Suprapubic skin (tissue), 4 donors: ENCODE measurements around the gene CAPZA1. TPM values are rescaled to one million over a fixed set of nuclear protein-coding genes. Genes with fewer than 3 reads are reported as not detected.

Experiments used
- DNase-seq, 2 donors: peaks; one replicate each; pipeline ENCODE4 v3.0.0-alpha.2; 2019; ENCODE audit warnings: low spot score in 2 of 2
- H3K27ac ChIP-seq: fragments of 200-600 bp; sonication (generic); one replicate; pipeline ENCODE4 v1.5.1; 2019
- H3K27me3 ChIP-seq: fragments of 200-600 bp; sonication (generic); one replicate; pipeline ENCODE4 v1.5.1; 2019
- H3K36me3 ChIP-seq: fragments of 200-600 bp; sonication (generic); one replicate; pipeline ENCODE4 v1.5.1; 2019
- H3K4me1 ChIP-seq: fragments of 200-600 bp; sonication (generic); one replicate; pipeline ENCODE4 v1.5.1; 2019
- H3K4me3 ChIP-seq: fragments of 200-600 bp; sonication (generic); one replicate; pipeline ENCODE4 v1.5.1; 2019; ENCODE audit warnings: mild to moderate bottlenecking
- H3K9me3 ChIP-seq: fragments of 200-600 bp; sonication (generic); one replicate; pipeline ENCODE4 v1.5.1; 2019
- EP300 ChIP-seq: sonication (generic); formaldehyde crosslinking; IDR thresholded peaks from one replicate; pipeline ENCODE4 v1.6.1; 2017; ENCODE audit warnings: antibody characterized with exemption
- POLR2A ChIP-seq, 2 donors: fragments of 450-650 bp; IDR thresholded peaks; one replicate each; pipeline ENCODE4 v1.6.1; 2017; ENCODE audit warnings: antibody characterized with exemption in 2 of 2, mild to moderate bottlenecking in 2 of 2, moderate library complexity in 2 of 2
- POLR2AphosphoS5 ChIP-seq, 3 donors: sonication (generic); formaldehyde crosslinking; IDR thresholded peaks; one replicate each; pipeline ENCODE4 v1.6.1; 2017; ENCODE audit warnings: antibody characterized with exemption in 3 of 3
- WGBS: methylation state at CpG from one replicate; pipeline ENCODE4 v1.1.5; 2018; 5-methylcytosine and 5-hydroxymethylcytosine counted together
- total RNA-seq, 4 donors: library from RNA; depleted of rRNA; stranded (reverse); fragments of >200 nt; gene quantifications; one replicate each; pipeline ENCODE4 v1.1.0, GENCODE V29; 2016
- TF ChIP-seq, protein P1 (sequence below), 2 donors: fragments of 200-600 bp in 1 of 2; fragments of 450-650 bp in 1 of 2; sonication (generic) in 1 of 2; IDR thresholded peaks; one replicate each; pipeline ENCODE4 v1.5.1; 2016 to 2019; ENCODE audit warnings: antibody characterized with exemption in 2 of 2, mild to moderate bottlenecking in 1 of 2, moderate library complexity in 1 of 2

The CAPZA1 gene
- total RNA-seq, 4 donors from 2014 or later: 134 to 218 (median 200) TPM

DNA sequence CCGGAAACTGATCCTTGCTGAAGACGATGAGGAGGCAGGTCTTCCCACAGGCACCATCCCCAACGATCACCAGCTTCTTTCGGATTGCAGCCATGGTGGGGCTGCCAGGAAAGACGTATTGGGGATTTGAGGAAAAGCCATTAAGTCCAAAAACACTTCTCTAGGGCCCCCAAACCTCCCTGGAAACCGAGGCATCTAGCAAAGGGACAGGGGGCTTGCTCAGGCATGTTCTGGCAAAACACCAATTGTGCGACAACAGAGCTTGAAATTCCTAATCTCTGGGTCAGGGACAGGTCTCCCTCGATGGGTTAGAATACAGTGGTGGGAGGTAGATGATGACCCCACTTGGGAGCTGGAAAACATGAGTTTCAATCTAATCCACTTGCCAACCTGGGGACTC, 84.1 kb downstream of the CAPZA1 start:
- Histone ChIP-seq H3K4me1 (peaks cover 77% of the 10 kb centered on the region), H3K4me3 (no peak overlapping the region), H3K36me3 (peaks cover 10% of the 10 kb centered on the region), H3K9me3 (no peaks in the 10 kb centered on the region), H3K27ac (peak overlapping the region; percentile 95), H3K27me3 (no peaks in the 10 kb centered on the region)
- no peak for TF ChIP-seq POLR2A (IDR thresholded peaks at IDR 0.05)
- no peak for TF ChIP-seq POLR2AphosphoS5 (IDR thresholded peaks at IDR 0.05)
- TF ChIP-seq EP300: no peak
- TF ChIP-seq, protein P1, sequence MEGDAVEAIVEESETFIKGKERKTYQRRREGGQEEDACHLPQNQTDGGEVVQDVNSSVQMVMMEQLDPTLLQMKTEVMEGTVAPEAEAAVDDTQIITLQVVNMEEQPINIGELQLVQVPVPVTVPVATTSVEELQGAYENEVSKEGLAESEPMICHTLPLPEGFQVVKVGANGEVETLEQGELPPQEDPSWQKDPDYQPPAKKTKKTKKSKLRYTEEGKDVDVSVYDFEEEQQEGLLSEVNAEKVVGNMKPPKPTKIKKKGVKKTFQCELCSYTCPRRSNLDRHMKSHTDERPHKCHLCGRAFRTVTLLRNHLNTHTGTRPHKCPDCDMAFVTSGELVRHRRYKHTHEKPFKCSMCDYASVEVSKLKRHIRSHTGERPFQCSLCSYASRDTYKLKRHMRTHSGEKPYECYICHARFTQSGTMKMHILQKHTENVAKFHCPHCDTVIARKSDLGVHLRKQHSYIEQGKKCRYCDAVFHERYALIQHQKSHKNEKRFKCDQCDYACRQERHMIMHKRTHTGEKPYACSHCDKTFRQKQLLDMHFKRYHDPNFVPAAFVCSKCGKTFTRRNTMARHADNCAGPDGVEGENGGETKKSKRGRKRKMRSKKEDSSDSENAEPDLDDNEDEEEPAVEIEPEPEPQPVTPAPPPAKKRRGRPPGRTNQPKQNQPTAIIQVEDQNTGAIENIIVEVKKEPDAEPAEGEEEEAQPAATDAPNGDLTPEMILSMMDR (IDR thresholded peaks at IDR 0.05): no peak
- DNase-seq: no peak
- WGBS: 72% methylated on average over 7 of the region's 8 CpGs

DNA sequence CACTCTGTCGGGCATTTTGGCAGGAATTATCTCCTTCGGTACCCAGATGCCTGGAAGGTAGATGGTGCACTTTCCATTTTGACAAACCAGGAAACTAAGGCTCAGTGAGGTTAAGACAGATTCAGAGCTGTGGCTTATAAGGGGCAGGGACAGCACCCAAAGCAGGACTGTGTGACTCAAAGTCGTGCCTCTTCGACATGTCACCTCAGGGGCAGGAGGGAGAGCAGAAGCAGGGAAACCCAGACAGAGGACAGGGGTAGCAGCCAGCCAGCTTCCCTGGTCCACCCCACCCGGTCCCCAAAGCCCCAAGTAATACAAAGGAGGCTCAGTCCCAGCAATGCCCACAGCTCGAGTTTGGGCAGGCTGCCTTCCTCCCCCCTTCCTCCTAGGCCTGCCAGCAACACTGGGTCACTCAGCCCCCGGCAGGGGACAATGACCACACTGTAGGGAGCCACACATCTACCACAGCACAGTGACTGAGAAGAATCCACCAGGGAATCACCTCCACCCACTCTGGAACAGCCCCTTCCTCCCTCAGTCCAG, 84.8 kb downstream of the CAPZA1 start:
- Histone ChIP-seq H3K9me3 (no peaks in the 10 kb centered on the region), H3K27me3 (no peaks in the 10 kb centered on the region), H3K27ac (peak overlapping the region; percentile 95), H3K4me1 (peaks cover 69% of the 10 kb centered on the region), H3K4me3 (peak overlapping the region; percentile 94), H3K36me3 (peaks cover 9% of the 10 kb centered on the region)
- TF ChIP-seq, protein P1 (IDR thresholded peaks at IDR 0.05): no peak
- TF ChIP-seq POLR2A (IDR thresholded peaks at IDR 0.05) (no peak), EP300 (no peak), POLR2AphosphoS5 (IDR thresholded peaks at IDR 0.05) (no peak)
- peak in 1 of 2 donors; percentile 79 for DNase-seq
- WGBS: 19% methylated on average over 6 of the region's 7 CpGs

DNA sequence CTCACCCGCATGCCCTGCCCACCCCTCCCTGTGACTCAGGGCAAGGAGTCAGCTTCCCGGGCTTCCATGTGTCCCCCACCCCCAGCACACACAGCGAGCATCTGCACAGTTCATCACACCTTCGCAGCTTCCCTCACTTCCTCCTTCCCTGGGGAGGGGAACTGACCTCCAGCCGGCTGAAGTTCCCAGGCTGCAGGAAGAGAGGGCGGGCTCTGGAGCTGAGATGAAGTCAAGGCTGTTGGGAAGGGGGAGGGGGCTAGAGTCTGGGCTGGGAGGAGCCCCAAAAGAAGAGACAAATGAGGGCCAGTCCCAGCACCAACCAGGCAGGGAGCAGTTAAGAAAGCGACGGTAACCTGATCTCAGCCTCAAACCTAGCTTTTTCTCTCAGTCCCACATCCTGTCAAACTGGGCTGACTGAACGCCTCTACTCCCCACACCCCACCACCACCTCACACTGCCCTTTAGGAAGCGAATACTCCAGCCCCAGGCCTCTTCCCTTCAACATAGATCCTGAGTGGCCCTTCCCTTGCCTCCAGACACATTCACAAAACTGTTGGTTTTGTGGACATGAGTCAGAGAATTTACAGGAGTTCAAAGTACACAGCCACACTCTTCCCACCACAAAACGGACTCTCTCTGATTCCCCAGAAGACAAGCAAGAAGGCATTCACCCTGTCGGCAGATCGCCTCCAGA, 85.4 kb downstream of the CAPZA1 start:
- WGBS: 4% methylated on average over 13 of the region's 13 CpGs
- DNase-seq: peak; percentile 91
- peaks cover 9% of the 10 kb centered on the region for H3K36me3 ChIP-seq
- H3K4me1 ChIP-seq: peaks cover 63% of the 10 kb centered on the region
- peak overlapping the region; percentile 95 for H3K27ac ChIP-seq
- H3K4me3 ChIP-seq: peak overlapping the region; percentile 94
- no peaks in the 10 kb centered on the region for H3K9me3 ChIP-seq
- H3K27me3 ChIP-seq: no peaks in the 10 kb centered on the region
- TF ChIP-seq EP300: no peak
- TF ChIP-seq, protein P1 (IDR thresholded peaks at IDR 0.05): no peak
- peak in 1 of 3 donors; percentile 62 for TF ChIP-seq POLR2AphosphoS5 (IDR thresholded peaks at IDR 0.05)
- no peak for TF ChIP-seq POLR2A (IDR thresholded peaks at IDR 0.05)

DNA sequence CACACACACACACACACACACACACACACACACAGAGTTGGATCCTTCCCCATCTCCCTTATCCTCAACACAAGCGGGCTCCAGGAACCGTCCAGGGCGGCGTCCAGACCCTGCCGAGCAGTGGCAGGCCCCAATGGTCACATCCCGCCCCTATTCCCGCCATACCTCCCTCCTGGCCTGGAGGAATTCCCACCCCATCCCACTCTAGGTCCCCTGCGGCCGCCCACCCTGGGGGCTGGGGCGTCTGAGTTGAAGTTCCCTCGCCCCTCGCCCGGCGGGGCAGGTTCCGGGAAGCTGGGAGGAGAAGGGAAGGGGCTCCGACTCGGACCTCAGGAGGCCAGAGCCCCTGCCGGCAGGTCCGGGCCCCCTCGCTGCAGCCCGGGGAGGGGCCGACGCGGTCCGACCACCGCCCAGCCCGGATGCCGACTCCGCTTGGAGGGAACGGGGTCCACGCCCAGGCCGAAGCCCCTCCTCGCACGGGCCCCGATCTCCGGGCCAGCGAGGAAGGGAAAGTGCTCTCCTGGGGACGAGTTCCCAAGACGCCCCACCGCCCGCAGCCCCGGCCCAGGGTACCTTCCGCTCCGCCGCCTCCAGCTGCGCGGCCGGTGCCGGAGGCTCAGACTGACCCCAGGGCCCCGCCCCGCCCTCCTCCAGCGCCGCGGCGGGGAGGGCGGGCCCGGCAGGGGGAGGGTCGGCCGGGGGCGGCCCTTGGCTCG, 87.0 kb downstream of the CAPZA1 start, which contains the start of gene RHOC:
Gene RHOC, minus strand, starts transcription at position 623 of the 716 bp plus-strand sequence. CDS start 3,328 bp downstream, outside the sequence.
- 1% methylated on average over 18 of the region's 61 CpGs for whole genome bisulfite sequencing
- TF ChIP-seq POLR2A (IDR thresholded peaks at IDR 0.05) (peak in 1 of 2 donors; percentile 55), POLR2AphosphoS5 (IDR thresholded peaks at IDR 0.05) (no peak)
- DNase-seq: no peak
- Histone ChIP-seq H3K4me1 (peaks cover 47% of the 10 kb centered on the region), H3K27me3 (no peaks in the 10 kb centered on the region), H3K4me3 (peak within 1 kb of the TSS; percentile 94), H3K9me3 (no peaks in the 10 kb centered on the region), H3K36me3 (peaks cover 9% of the 10 kb centered on the region), H3K27ac (peak within 1 kb of the TSS; percentile 95)

DNA sequence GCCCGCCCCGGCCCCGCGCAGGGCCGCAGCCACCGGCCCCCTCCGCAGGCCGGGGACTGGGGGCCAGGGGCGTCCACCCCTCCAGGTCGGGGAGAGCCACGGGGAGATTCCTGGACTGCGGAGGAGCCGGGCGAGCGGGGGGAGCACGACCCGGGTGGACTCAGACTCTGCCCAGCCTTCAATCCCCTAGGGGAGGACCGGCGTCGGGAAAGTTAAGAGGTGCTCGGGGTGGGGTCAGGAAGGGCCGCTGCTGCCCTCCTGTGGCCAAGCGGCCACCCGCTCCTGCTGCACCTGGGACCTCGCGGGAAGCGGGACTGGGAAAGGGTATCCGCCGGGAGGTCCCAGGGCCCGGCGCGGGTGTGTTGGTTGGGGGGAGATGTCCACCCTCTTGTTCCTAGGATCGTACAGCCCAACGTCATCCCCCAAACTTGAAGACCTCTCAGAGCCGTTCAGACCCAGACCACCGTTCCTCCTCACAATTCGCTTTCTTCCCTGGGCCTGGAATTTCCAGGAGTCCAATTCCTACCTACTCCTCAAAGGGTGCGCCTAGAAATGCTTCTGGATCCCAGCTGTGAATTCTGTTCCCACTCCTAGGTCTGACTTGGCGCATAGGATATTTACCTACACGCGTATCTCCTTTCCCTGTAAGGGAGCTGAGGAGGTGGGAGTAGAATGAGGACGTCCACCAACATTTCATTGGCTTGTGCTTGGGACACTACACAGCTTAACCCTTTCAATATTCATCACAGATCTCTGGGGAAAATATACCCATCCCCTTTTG, 87.8 kb downstream of the CAPZA1 start:
- H3K4me1 ChIP-seq: peaks cover 40% of the 10 kb centered on the region
- peak overlapping the region; percentile 95 for H3K27ac ChIP-seq
- DNase-seq: peak; percentile 91
- peaks cover 6% of the 10 kb centered on the region for H3K36me3 ChIP-seq
- H3K27me3 ChIP-seq: no peaks in the 10 kb centered on the region
- peak overlapping the region; percentile 94 for H3K4me3 ChIP-seq
- 9% methylated on average over 18 of the region's 42 CpGs for WGBS
- H3K9me3 ChIP-seq: no peaks in the 10 kb centered on the region
- TF ChIP-seq, protein P1 (IDR thresholded peaks at IDR 0.05): peak; percentile 87 to 94
- TF ChIP-seq POLR2AphosphoS5 (IDR thresholded peaks at IDR 0.05) (peak in 1 of 3 donors; percentile 7), POLR2A (IDR thresholded peaks at IDR 0.05) (no peak)
